ENCODE data around the gene POLG2. TPM values are rescaled to one million over a fixed set of nuclear protein-coding genes. Genes with fewer than 3 reads are reported as not detected.
"Not testable (repeated sequence)": the region's sequence is repeated elsewhere in the genome, so short reads cannot be mapped to it uniquely, and the experiment has no call there.

Gene POLG2
- total RNA-seq, 2 experiments from 2014 or later = 26.9 to 30.2 TPM

DNA sequence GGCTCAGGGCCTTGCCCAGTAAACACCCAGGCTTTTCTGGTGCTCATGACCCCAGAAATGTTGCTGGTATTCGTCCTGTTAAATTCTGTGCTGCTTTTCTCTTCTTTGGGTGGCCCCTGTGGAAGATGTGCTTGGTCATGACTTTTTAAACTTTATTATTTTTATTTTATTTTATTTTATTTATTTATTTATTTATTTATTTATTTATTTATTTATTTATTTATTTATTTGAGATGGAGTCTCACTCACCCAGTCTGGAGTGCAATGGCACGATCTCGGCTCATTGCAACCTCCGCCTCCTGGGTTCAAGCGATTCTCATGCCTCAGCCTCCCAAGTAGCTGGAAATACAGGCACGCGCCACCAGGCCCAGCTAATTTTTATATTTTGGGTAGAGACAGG is 37.0 kb downstream of the POLG2 start:
- intact Hi-C loops (cut with DNase I, micrococcal nuclease); CTCF ChIA-PET; H3K27me3 Mint-ChIP-seq; POLR2A ChIA-PET; ATAC-seq; H3K4me3 Mint-ChIP-seq; DNase-seq; H3K36me3 Mint-ChIP-seq (ENCODE audit: low read depth); H3K9me3 Mint-ChIP-seq (ENCODE audit: low read depth); H3K27ac Mint-ChIP-seq: not testable (repeated sequence)
- H3K4me1 Mint-ChIP-seq = peaks cover 12% of the 10 kb centered on the region

DNA sequence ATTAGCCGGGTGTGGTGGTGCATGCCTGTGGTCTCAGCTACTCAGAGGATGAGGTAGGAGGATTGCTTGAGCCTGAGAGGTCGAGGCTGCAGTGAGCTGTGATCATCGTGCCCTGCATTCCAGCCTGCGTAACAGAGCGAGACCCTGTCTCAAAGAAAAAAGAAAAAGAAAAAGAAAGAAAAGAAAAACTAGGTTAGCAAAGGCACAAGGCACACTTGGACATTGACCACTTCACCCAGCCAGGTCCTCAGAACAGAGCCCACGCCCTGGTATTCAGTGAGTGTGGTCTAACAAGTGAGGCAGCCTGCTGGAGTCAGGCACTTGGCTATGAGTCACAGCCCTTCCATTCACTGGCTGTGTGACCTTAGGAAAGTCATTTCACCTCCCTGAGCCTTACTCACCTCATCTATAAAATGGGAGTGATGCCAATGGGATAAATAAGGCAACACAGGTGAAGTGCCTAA is 37.5 kb downstream of the POLG2 start:
- no peaks in the 10 kb centered on the region for H3K9me3 Mint-ChIP-seq (ENCODE audit: low read depth)
- intact Hi-C loops (cut with DNase I, micrococcal nuclease) = no loop called here
- POLR2A ChIA-PET = no interaction called here

DNA sequence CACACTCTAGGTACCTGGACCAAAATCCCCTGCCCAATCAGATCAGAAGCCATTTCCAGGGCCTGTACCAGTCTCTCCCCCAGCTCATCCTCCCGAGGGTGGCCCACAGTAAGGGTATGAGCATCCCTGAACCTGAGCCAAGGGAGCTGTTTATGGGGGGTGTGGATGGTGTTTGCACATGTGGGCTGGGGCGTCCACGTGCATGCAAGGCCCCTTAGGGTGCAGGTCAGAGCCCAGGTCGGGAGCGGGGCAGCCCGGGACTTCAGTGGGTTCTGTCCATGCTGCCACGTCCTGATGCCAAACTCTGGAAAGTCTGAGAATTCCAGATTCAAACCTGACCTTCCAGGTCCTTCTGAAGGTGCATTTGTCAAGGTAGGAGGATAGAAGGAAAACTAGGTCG is 38.1 kb downstream of the POLG2 start:
- CTCF ChIA-PET = interaction anchor here (1.3 kb wide), 1 partner anchor 37 kb away, joined by 5 read pairs; no protein-coding TSS in a partner anchor
- intact Hi-C loops (cut with DNase I, micrococcal nuclease) = no loop called here
- POLR2A ChIA-PET = no interaction called here

More for the DNA sequence above, 37.5 kb downstream of the POLG2 start:
- CTCF ChIA-PET = interaction anchor here (1.3 kb wide), 1 partner anchor 38 kb away, joined by 5 read pairs; no protein-coding TSS in a partner anchor
- DNase-seq = peak; percentile 21
- Mint-ChIP-seq H3K27ac (no peak overlapping the region), H3K4me3 (no peak overlapping the region), H3K36me3 (ENCODE audit: low read depth) (no peaks in the 10 kb centered on the region), H3K4me1 (peaks cover 12% of the 10 kb centered on the region), H3K27me3 (no peaks in the 10 kb centered on the region)
- peak; percentile 75 for ATAC-seq

DNA sequence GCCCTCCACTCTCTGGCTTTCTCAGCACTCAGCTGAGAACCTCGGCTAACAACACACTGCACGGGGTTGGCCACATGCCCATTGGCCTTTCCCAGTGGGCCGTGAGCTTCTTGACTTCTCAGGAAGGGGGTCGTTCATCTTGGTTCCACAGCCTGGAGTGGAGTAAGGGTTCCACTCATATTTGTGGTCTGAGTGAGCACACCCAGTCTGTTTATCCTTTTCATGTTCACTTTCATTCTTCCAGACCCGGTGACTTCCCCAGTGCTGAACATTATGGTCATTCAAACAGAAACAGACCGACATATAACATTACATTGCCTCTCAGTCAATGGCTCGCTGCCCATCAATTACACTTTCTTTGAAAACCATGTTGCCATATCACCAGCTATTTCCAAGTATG is 39.7 kb downstream of the POLG2 start:
- ChIA-PET CTCF (interaction anchor here (0.5 to 1.7 kb wide), 8 partner anchors 29 to 488 kb away, joined by 3 to 11 read pairs (median 3); no protein-coding TSS in a partner anchor), POLR2A (no interaction called here)
- Mint-ChIP-seq H3K27ac (peak overlapping the region; percentile 47), H3K27me3 (no peaks in the 10 kb centered on the region), H3K9me3 (ENCODE audit: low read depth) (no peaks in the 10 kb centered on the region), H3K36me3 (ENCODE audit: low read depth) (no peaks in the 10 kb centered on the region), H3K4me3 (no peak overlapping the region), H3K4me1 (peaks cover 12% of the 10 kb centered on the region)
- DNase-seq = no peak
- intact Hi-C loops (cut with DNase I, micrococcal nuclease) = no loop called here
- no peak for ATAC-seq

More for the DNA sequence above, 38.1 kb downstream of the POLG2 start:
- Mint-ChIP-seq H3K27me3 (no peaks in the 10 kb centered on the region), H3K9me3 (ENCODE audit: low read depth) (no peaks in the 10 kb centered on the region), H3K36me3 (ENCODE audit: low read depth) (no peaks in the 10 kb centered on the region), H3K27ac (no peak overlapping the region), H3K4me1 (peaks cover 12% of the 10 kb centered on the region), H3K4me3 (no peak overlapping the region)
- DNase-seq (no peak), ATAC-seq (no peak)

DNA sequence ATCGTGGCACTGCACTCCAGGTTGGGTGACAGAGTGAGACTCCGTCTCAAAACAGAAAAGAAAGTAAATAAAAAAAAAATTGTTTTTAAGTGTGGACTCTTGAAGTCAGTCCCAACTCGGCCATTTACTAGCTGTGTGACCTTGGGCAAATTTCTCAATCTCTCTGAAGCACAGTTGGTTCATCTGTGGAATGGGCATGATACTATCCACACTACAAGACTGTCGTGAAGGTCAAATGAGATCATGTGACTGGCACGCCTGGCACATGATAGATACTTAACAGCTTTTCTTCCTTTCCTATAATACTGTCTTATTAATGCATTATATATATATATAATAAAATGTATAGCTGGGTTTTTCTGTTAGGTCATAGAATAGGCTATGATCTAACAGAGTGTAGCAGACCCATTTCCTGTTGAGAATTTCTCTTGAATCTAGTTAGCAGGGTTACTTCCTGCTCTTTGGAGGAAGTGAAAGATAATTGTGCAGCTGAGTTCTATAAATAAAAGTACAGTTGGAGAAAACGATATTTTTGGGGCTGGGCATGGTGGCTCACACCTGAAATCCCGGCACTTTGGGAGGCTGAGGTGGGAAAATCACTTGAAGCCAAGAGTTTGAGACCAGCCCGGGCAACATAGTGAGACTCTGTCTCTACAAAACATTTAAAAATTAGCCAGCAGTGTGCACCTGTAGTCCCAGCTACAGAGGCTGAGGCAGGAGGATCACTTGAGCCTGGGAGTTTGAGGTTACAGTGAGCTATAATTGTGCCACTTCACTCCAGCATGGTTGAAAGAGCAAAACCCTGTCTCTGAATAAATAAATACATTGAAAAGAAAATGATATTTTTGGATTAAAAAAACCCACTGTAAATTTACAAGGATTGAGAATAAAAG is 40.6 kb downstream of the POLG2 start:
- no peaks in the 10 kb centered on the region for H3K9me3 Mint-ChIP-seq (ENCODE audit: low read depth)
- no peak for DNase-seq
- H3K36me3 Mint-ChIP-seq (ENCODE audit: low read depth) = no peaks in the 10 kb centered on the region
- intact Hi-C loops (cut with DNase I, micrococcal nuclease) = no loop called here
- ChIA-PET CTCF (interaction anchor here (0.5 to 1.7 kb wide), 10 partner anchors 8 to 524 kb away, joined by 3 to 11 read pairs (median 3); no protein-coding TSS in a partner anchor), POLR2A (interaction anchor here (0.5 to 0.6 kb wide), 2 partner anchors 42 to 256 kb away, joined by 3 read pairs; no protein-coding TSS in a partner anchor)
- H3K4me3 Mint-ChIP-seq = no peak overlapping the region
- H3K27me3 Mint-ChIP-seq = no peaks in the 10 kb centered on the region
- no peak for ATAC-seq
- peaks cover 12% of the 10 kb centered on the region for H3K4me1 Mint-ChIP-seq
- H3K27ac Mint-ChIP-seq = no peak overlapping the region

DNA sequence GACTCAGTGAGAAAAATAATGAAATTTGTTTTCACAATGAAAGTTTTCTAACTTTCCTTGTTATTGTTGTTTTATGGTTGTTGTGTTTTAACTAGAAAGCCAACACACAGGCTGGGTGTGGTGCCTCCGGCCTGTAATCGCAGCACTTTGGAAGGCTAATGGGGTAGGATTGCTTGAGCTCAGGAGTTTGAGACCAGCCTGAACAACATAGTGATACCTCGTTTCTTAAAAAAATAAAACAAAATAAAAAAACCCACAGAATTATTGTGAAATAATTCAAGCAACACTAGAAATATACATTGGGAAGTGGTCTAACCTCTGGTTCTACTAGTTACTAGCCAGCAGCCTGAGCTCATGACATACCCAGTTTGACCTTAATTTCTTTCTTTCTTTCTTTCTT is 47.3 kb downstream of the POLG2 start:
- no peaks in the 10 kb centered on the region for H3K9me3 Mint-ChIP-seq (ENCODE audit: low read depth)
- no peaks in the 10 kb centered on the region for H3K27me3 Mint-ChIP-seq
- DNase-seq (no peak), ATAC-seq (no peak)
- H3K27ac Mint-ChIP-seq = no peak overlapping the region
- ChIA-PET CTCF (interaction anchor here (0.7 kb wide), 1 partner anchor 121 kb away, joined by 3 read pairs; no protein-coding TSS in a partner anchor), POLR2A (no interaction called here)
- H3K4me3 Mint-ChIP-seq = no peak overlapping the region
- intact Hi-C loops (cut with DNase I, micrococcal nuclease) = no loop called here
- H3K4me1 Mint-ChIP-seq = peaks cover 9% of the 10 kb centered on the region
- no peaks in the 10 kb centered on the region for H3K36me3 Mint-ChIP-seq (ENCODE audit: low read depth)

DNA sequence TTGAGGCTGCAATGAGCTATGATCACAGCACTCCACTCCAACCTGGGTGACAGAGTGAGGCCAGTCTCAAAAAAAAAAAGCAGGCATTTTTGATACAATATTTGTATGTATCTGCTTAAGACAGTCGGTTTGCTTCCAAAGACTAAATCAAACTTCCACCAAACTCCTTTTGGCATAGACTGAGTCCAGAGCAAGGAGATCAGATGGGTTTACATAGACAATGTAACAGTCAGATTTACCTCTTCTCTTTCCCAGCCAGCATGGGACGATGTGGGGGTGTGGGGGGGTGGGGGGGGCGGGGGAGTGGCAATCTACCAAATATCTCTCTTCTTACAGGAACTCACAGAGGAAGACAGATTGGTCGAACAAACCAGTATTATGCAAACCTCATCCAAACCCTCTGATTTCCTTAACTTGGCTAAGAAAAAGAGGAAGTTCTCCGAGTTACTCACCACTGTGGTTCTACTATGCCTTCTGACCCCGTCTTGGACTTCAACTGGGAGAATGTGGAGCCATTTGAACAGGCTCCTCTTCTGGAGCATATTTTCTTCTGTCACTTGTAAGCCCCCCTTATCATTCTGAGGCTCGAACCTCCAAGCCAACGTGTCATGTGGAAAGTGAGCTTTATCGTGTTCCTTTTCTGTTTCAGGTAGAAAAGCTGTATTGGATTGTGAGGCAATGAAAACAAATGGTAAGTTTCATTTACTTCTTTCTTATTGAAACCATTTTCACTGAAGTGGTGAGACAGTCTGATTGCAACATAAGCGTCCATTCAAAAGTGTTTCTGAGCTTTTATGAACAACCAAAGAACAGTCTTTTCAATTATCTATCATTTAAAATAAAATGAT is 48.0 kb downstream of the POLG2 start, which contains the start of gene MILR1:
Gene MILR1 (plus strand): TSS at position 451 of the 848 bp plus-strand sequence. CDS start 54 bp downstream, at position 505.
- Mint-ChIP-seq H3K27me3 (no peaks in the 10 kb centered on the region), H3K4me1 (peaks cover 9% of the 10 kb centered on the region), H3K4me3 (no peak within 1 kb of the TSS), H3K27ac (no peak within 1 kb of the TSS), H3K9me3 (ENCODE audit: low read depth) (no peaks in the 10 kb centered on the region), H3K36me3 (ENCODE audit: low read depth) (no peaks in the 10 kb centered on the region)
- no peak for DNase-seq
- CTCF ChIA-PET = interaction anchor here (0.6 to 0.7 kb wide), 3 partner anchors 19 to 164 kb away, joined by 3 to 8 read pairs (median 3); no protein-coding TSS in a partner anchor
- POLR2A ChIA-PET = no interaction called here
- intact Hi-C loops (cut with DNase I, micrococcal nuclease) = no loop called here
- no peak for ATAC-seq

DNA sequence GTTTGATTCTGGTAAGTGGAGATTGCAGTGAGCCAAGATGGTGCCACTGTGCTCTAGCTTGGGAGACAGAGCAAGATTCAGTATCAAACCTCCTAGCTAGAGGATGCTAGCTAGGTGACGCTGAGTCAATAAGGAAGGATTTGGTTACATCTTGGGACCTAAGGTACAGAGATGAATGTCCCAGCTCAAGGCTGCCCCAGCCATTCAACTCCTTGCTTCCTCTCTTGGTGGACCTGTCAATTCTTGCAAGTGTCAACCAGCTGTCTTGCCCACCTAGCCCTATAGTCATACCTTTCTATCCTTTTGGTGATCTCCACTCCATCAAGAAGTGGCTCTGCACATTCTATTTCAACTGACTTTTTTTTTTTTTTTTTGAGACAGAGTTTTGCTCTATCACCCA is 49.3 kb downstream of the POLG2 start:
- CTCF ChIA-PET = interaction anchor here (1.4 kb wide), 1 partner anchor 28 kb away, joined by 3 read pairs; no protein-coding TSS in a partner anchor
- no peaks in the 10 kb centered on the region for H3K9me3 Mint-ChIP-seq (ENCODE audit: low read depth)
- intact Hi-C loops (cut with DNase I, micrococcal nuclease) = no loop called here
- DNase-seq = peak; percentile 24
- no peak overlapping the region for H3K4me3 Mint-ChIP-seq
- H3K4me1 Mint-ChIP-seq = peaks cover 15% of the 10 kb centered on the region
- no peaks in the 10 kb centered on the region for H3K27me3 Mint-ChIP-seq
- no peak overlapping the region for H3K27ac Mint-ChIP-seq
- H3K36me3 Mint-ChIP-seq (ENCODE audit: low read depth) = no peaks in the 10 kb centered on the region
- ATAC-seq = peak; percentile 83
- POLR2A ChIA-PET = interaction anchor here (0.6 kb wide), 1 partner anchor 9 kb away, joined by 9 read pairs; no protein-coding TSS in a partner anchor

DNA sequence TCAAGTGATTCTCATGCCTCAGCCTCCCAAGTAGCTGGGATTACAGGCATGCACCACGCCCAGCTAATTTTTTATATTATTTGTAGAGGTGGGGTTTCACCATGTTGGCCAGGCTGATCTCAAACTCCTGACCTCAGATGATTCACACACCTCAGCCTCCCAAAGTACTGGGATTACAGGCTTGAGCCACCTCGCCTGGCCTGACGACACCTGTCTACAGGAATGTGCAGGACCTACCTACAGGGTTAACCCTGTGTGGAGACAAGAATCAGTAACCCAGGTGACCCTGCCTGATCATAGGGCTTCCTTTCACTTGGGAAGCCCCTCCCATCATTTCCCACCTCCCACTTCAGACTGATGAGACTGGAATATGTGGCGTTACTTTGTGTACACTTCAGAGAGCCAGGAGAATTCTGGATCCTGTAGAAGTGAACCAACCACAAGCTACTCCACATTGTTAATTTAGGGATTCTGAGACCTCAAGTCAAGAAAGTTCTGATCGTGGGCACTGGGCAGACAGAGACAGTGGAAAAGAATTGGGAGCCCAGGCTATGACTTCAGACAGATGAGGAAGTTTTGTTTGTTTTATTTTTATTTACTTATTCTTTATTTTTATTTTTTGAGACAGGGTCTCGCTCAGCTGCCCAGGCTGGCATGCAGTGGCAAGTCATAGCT is 53.6 kb downstream of the POLG2 start:
- Mint-ChIP-seq H3K9me3 (ENCODE audit: low read depth) (peaks cover 12% of the 10 kb centered on the region), H3K4me1 (peaks cover 23% of the 10 kb centered on the region), H3K36me3 (ENCODE audit: low read depth) (peaks cover 6% of the 10 kb centered on the region), H3K4me3 (no peak overlapping the region), H3K27me3 (no peaks in the 10 kb centered on the region), H3K27ac (no peak overlapping the region)
- ATAC-seq = no peak
- CTCF ChIA-PET = interaction anchor here (0.7 to 1.1 kb wide), 4 partner anchors 23 to 139 kb away, joined by 3 to 5 read pairs (median 3); no protein-coding TSS in a partner anchor
- DNase-seq = no peak
- POLR2A ChIA-PET = no interaction called here
- intact Hi-C loops (cut with DNase I, micrococcal nuclease) = no loop called here

DNA sequence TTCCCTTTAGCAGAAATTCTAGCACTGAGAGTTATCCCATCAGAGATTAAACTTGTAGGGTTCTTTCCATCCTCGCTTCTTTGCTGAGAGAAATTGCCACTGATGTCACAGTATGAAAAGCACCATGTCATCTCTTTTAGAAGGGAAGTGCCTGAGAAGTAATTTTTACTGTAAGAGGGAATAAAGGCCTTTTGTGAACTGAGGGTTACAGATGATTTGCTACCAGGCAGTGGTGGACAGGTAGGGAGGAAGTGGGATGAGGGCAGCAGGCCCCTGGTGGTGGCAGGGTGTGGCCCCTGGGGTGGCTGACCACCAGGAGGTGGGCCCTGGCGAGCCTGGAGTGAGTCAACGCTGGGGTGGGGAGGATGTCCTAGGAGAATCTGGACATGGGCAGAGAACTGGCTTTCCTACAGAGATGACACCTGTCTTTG is 54.3 kb downstream of the POLG2 start:
- POLR2A ChIA-PET = no interaction called here

More for the DNA sequence above, 54.3 kb downstream of the POLG2 start:
- CTCF ChIA-PET = interaction anchor here (0.7 kb wide), 1 partner anchor 12 kb away, joined by 3 read pairs; no protein-coding TSS in a partner anchor
- H3K9me3 Mint-ChIP-seq (ENCODE audit: low read depth) = peaks cover 19% of the 10 kb centered on the region
- intact Hi-C loops (cut with DNase I, micrococcal nuclease) = no loop called here
- peak; percentile 28 for ATAC-seq
- no peak for DNase-seq
- peaks cover 20% of the 10 kb centered on the region for H3K4me1 Mint-ChIP-seq
- H3K4me3 Mint-ChIP-seq = no peak overlapping the region
- peak overlapping the region; percentile 61 for H3K27ac Mint-ChIP-seq
- H3K36me3 Mint-ChIP-seq (ENCODE audit: low read depth) = peaks cover 6% of the 10 kb centered on the region
- H3K27me3 Mint-ChIP-seq = no peaks in the 10 kb centered on the region

All from activated CD4-positive, alpha-beta T cell treated with anti-CD3 and anti-CD28 coated beads for 36 hours (primary cell).